ENCODE measurements around the gene NHERF2.
"Not testable (repeated sequence)": the region's sequence is repeated elsewhere in the genome, so short reads cannot be mapped to it uniquely, and the experiment has no call there.

Gene NHERF2

DNA sequence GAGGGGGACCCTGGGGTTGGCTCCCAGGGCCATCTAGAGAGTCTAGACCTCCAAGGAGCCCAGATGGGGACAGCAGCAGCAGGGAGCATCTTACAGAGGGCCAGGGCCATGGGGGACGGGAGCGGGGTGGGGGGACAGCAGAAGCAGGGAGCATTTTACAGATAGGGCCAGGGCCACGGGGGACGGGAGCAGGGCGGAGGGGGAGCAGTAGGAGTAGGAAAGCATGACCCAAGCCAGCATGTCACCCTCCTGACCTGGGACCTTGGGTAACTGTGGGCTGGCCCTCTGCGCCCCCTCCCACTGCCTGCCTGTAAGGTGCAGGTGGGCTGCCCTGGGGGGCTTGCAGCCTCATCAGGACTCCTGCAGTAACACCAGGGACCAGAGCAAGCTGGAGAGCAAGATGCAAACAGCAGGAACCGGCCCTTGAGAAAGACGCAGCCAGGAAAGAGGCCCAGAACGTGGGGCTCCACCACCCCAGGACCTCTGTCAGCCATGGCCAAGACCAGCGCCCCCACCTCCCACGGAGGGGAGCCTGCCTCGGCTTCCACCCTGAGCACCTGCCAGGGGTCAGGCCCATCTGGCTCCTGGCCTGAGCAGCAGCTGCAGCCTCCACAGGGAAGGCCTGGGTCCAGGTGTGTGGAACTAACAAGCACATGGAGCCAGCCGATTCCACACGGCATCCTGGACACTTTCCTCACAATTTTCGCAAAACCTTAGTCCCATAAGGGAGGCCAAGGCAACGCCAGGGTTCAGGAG, 19.4 kb upstream of the NHERF2 start:
- no peak for DNase-seq

DNA sequence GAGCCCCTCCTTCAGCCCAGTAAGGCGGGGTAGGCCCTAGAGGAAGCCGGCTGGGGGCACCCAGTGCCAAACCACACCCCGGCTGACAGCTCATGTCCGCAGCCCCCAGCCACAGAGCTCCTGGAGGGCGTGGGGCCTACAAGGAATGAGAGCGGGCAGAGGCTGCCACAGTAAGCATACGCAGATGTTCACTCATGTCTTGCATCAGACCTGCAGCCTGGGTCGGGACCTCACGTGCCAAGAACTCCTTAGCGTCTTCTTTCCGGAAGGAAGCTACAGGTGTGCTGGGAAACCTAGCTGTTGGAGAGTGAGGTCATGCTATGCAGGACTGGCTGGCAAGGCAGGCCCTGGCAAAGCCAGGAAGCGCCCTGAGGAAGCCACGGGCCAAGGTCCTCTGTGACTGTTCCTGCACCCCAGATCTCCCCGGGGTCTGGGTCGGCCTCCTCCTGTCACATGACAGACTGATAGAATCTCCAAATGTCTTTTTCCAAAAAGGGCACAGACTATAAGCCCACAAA, 18.6 kb upstream of the NHERF2 start:
- peak; percentile 50 to 57 for DNase-seq

DNA sequence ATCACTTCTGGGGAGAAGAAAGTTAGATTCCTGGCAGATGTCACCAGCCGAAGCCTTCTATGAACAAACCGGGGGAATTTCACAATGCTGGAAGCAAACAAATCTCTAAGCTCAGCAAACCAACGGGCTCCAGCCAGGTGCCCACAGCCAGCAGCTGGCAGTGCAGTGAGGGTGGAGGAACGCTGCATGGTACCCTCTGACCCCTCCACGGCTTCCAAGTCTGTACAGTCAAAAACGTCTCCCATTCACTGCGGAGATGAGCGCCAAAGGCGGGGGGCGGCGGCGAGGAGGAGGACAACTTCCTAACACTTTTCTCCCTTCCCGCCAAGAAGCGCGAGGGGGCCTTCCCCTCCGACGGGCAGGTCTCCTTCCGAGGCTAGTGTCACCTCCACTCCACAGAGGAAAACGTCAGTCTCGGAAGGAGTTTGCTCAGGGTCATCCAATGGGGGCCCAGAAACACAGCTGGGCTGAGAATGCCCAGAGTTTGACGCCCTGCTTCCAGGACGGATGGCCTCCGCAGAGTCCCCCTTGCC, 18.0 kb upstream of the NHERF2 start:
- peak; percentile 67 to 69 for DNase-seq

GRCh38 chr16:2009164-2009711, 17.5 kb upstream of the NHERF2 start:
- DNase-seq = peak in 1 of 2 experiments; percentile 57

- peak; percentile 83 to 86 for DNase-seq
These were observed 16.8 kb upstream of the NHERF2 start, which contains the start of gene ZNF598 for GRCh38 chr16:2009791-2010510. ZNF598 (minus strand) TSS chr16:2009821.

GRCh38 chr16:2011726-2012125, 15.0 kb upstream of the NHERF2 start:
- not testable (repeated sequence) for DNase-seq

DNA sequence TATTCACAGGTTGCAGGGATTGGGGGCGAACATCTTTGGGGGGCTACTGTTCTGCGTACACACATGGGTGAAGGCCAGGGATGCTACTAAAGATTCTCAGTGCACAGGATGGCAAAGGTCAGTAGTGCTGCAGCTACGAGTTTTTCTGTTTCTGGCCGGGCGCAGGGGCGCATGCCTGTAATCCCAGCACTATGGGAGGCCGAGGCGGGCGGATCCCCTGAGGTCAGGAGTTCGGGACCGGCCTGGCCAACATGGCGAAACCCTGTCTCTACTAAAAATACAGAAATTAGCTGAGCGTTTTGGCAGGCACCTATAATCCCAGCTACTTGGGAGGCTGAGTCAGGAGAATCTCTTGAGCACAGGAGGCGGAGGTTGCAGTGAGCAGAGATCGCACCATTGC, 13.2 kb upstream of the NHERF2 start:
- no peak for DNase-seq

DNA sequence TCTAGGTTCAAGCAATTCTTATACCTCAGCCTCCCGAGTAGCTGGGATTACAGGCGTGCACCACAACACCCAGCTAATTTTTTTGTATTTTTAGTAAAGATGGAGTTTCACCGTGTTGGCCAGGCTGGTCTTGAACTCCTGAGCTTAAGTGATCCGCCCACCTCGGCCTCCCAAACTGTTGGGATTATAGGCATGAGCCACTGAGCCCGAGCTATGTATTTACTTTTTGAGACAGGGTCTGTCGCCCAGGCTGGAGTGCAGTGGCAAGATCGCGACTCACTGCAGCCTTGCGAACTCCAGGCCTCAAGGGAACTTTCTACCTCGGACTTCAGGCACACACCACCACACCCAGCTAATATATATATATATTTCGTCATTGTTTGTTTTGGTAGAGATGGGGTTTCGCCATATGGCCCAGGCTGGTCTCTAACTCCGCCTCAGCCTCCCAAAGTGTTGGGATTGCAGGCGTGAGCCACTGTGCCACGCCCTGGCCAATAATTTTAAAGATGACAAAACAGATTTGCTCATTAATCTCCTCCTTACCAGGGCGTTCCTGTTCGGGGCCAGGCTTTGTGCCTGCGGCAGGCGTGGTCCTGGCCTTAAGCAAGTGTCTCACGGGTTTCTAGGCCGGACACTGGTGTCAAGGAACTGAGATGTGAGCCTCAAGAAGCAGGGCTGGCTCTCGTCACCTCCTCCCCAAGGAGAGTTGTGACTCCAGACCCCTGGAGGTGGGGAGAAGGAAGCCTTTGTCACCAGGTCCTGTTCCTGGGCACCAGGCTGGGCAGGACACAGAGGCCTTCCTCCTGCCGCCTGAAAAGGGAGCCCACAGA, 11.4 kb upstream of the NHERF2 start:
- DNase-seq = no peak

GRCh38 chr16:2015947-2016208, 10.8 kb upstream of the NHERF2 start:
- DNase-seq = no peak

DNA sequence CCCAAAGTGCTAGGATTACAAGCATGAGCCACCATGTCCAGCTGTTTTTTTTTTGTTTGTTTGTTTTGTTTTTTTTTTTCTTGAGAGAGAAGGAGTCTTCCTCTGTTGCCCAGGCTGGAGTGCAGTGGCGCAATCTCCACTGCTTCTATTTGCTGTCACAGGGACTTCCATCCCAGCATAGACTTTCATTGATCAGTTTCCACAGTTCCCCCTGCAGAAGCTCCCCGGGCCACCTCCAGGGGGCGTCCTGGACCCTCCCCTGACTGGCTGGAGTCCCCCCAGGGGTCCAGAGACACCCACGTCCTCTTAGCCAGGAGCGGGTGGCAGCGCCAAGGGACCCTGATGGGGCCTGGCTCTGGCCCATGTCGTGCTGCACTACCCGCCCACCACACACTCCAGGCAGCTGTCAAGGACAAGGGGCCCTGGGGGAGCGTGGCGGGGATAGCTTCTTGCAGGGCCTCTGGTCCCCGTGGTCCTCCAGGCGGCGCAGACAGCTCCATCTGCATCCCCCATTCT, 10.2 kb upstream of the NHERF2 start:
- DNase-seq = peak; percentile 49 to 55

DNA sequence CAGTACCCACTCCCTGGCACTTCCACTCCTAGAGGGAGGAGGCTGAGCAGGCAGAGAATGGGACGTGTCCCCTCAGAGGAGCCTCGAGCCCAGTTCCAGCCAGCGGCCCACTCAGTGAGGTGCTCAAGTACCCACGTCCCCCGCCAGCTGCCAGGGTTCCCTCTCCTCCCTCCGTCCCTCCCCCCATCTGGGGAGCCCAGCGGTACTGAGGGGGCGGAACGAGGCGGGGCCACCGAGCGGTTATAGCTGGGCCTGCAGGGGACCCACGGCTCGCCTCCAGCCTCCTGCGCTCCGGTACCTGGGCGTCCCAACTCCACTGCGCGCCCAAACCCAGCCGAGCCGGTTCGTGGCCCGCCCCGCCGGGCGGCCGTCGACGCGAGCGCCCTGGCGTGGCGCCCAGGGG, 7.2 kb upstream of the NHERF2 start, which contains the start of gene NPW:
Gene NPW, plus strand, starts transcription at position 268 of the 403 bp plus-strand sequence.
- DNase-seq = peak; percentile 50 to 62

GRCh38 chr16:2019921-2020831, 6.5 kb upstream of the NHERF2 start:
- DNase-seq = peak in 1 of 2 experiments; percentile 33

DNA sequence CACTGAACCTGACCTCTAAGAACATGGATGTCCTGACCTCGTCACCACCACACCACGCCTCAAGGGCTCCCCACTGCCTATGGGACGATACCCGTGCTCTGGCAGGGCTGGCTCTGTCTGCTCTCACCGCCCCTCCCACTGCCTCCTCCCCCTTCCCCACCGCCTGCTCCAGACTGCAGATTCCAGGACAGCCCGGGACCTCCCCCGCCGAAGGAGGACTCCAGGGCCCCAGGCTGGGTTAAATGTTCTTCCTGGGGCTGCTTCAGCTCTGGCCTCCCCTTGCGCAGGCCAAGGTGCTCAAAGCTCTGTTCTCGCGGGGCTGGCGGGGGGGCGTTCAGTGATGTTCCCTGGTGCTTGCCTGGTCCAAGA, 4.0 kb upstream of the NHERF2 start:
- no peak for DNase-seq

- peak; percentile 99 for DNase-seq
These were observed 3.3 kb upstream of the NHERF2 start for GRCh38 chr16:2023092-2024031.

DNA sequence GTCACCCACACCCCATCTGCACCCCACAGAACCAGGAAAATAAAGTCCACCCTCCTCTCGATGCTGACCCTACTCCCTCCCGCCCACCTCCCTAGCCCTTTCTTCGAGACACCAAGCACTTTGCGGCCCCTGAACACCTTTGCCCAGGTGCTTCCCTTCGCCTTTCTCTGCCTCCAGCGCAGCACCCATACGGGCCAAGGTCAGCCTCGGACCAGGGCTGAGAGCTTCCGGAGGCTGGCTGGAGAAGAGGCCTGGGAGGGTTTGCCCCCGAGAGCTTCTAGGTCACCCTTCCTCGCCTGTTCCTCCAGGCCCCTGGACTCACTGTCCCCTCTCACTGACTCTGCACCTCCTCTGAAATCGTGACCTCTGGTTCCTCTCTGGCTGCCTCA, 2.7 kb upstream of the NHERF2 start:
- no peak for DNase-seq

DNA sequence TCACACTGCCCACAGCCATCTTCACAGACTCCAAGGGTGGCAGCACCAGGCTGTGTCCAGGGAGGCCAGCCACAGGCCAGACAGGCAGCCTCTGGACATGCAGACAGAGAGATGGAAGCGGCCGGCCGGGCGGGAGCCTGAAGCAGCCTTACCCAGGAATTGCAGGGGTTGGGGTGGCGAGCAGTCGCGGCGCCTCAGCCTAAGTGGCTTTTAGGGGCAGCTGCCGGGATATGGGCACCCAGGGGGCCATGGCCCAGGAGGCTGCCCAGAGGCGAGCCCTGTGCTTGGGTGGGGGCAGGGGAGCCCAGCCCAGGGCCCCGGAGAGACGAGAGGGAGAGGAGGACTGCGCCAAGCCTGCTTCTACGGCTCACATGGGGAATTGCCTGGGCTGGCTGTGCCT, 1.5 kb upstream of the NHERF2 start:
- DNase-seq = no peak

DNA sequence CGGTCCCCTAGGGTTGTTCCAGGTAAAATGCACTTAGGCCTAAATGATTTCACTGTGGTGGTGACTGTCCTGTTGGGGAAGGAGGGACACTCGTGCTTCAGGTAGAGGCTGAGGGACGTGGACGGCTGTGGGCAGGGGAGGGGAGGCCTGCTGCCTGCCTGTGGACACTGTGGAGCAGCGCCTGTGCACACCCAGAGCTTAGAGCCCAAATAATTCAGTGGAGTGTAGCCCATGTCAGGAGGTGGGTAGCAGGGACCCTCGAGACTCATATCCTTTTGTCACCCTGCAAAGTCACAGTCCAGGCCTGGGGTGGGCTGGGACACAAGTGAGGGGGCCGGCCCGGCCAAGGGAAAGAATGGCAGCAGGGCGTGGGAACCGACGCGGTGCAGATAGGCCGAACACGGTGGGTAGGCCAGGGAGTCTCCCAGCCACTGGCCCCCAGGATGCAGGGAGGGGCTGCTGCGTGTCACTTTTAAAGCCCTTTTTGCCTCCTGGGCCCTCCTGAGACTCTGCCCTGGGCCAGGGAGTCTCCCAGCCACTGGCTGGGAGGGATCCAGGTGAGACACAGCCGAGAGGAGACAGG, 733 bp upstream of the NHERF2 start:
- no peak for DNase-seq

DNA sequence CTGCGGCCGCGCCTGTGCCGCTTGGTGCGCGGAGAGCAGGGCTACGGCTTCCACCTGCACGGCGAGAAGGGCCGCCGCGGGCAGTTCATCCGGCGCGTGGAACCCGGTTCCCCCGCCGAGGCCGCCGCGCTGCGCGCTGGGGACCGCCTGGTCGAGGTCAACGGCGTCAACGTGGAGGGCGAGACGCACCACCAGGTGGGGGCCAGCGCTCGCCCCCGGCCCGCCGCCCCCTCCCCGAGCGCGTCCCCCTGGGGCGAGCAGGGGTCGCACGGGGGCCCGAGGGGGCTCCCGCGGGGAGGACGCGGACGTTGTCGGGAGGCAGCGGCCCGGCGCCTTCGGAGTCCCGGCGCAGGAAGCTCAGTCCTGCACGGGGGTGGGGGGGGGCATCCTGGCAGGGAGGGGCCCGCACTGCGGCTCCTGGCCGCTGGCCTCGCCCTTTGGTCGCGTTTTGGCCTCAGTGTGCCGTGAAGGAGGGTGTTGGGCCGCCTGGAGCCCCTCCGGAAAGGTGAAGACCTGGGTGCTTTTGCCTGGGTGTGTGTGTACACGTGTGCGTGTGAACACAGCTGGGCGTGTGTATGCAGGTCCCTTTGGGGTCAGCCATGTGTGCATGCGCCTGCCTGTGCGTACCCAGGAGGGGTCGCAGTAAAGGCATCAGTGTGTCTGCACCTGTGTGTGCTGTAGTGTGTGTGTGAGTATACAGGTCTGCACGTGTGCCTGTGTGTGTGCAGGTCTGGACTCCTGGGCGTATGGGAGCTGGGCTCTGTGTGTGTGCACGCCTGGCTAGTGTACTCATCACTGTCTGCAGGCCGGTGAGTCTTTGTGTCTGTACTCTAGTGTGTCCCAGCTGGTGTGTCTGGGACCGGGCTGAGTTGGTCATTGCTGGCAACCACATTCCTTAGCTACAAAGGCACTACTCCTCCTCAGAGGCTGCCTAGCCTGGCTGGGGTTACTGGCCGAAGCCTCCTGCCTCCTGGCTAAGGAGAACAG, 615 bp downstream of the NHERF2 start:
- DNase-seq = no peak

GRCh38 chr16:2028146-2028545, 1.4 kb downstream of the NHERF2 start:
- DNase-seq = no peak
